Panc1 (cell line): Measurements from ENCODE around the gene KIAA1755.

ENCODE experiments used
- CTCF ChIP-seq: fragments of 450-650 bp; IDR thresholded peaks from 2 replicates; pipeline ENCODE4 v1.5.1; 2017; ENCODE audit warnings: mild to moderate bottlenecking
- POLR2AphosphoS5 ChIP-seq: IDR thresholded peaks from 2 replicates; pipeline ENCODE4 v1.6.1; 2012; ENCODE audit warnings: mild to moderate bottlenecking, low read depth, low read length, moderate library complexity

GRCh38 chr20:38168791-38169589, 91.5 kb downstream of the KIAA1755 start:
- TF ChIP-seq CTCF, result no peak
- TF ChIP-seq POLR2AphosphoS5, result no peak
